ENCODE results near the gene GRWD1. TPM values are rescaled to one million over a fixed set of nuclear protein-coding genes. Genes with fewer than 3 reads are reported as not detected.

GRWD1 gene
- total RNA-seq (2014; rRNA removed; shearing (Covaris generic)) = 79.1 and 89.2 TPM in 2 replicates

GRCh38 chr19:48445606-48446481 lies at the start of gene GRWD1:
Gene GRWD1, plus strand, starts transcription at chr19:48445983. Its CDS starts 23 bp downstream, at chr19:48446006.

GRCh38 chr19:48455171-48455907 lies 9.6 kb downstream of the GRWD1 start, which contains the start of gene KCNJ14:
Gene KCNJ14, plus strand, starts transcription at chr19:48455574. Its CDS starts 6,151 bp downstream, at chr19:48461725.

DNA sequence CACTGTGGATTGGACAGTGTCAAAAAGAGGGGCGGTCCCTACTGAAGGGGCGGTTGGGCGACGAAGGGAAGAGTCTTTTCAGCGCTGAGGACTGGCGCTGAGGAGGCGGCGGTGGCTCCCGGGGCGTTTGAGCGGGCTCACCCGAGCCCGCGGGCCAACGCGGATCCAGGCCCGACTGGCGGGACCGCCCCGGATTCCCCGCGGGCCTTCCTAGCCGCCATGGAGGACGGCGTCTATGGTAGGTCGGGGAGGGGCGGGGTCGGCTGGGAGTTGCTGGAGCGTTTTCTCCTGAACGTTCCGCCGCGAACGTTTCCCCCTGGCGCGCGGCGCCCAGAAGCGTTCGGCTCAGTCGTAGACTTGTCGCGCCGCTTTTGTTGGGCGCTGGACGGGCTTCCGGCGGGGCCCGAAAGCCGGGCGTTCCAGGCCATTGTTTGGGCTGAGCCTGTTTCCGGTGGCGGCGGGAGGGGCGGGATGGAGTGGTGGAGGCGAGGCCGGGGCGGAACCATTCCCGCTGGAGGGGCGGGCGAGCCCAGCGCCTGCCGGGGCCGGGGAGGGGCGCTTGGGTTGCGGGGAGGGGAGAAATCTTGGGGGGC lies 23.6 kb downstream of the GRWD1 start, which contains the start of gene CYTH2:
Gene CYTH2 (plus strand): TSS at position 81 of the 593 bp plus-strand sequence. CDS start 139 bp downstream, at position 220.

Other genes starting within 250 kb of the GRWD1 start
- 15.3 and 17.5 TPM in 2 replicates for gene CARD8, start 190.1 kb upstream of the GRWD1 start, total RNA-seq (2014; rRNA removed; shearing (Covaris generic))
- 0.05 TPM in 1 of 2 replicates, not detected in the other for gene ZNF114, start 175.9 kb upstream of the GRWD1 start, total RNA-seq (2014; rRNA removed; shearing (Covaris generic))
- gene EMP3, start 120.4 kb upstream of the GRWD1 start, total RNA-seq (2014; rRNA removed; shearing (Covaris generic)) = 90.4 and 123 TPM in 2 replicates
- 4.2 and 9.2 TPM in 2 replicates for gene TMEM143, start 82.0 kb upstream of the GRWD1 start, total RNA-seq (2014; rRNA removed; shearing (Covaris generic))
- gene SYNGR4, start 81.6 kb upstream of the GRWD1 start, total RNA-seq (2014; rRNA removed; shearing (Covaris generic)) = not detected in 2 replicates
- 48.7 and 57.4 TPM in 2 replicates for gene KDELR1, start 54.4 kb upstream of the GRWD1 start, total RNA-seq (2014; rRNA removed; shearing (Covaris generic))
- not detected in 2 replicates for gene GRIN2D, start 52.3 kb upstream of the GRWD1 start, total RNA-seq (2014; rRNA removed; shearing (Covaris generic))
- gene KCNJ14, start 9.6 kb downstream of the GRWD1 start, total RNA-seq (2014; rRNA removed; shearing (Covaris generic)) = 2.1 and 3.1 TPM in 2 replicates
- 84.3 and 86.4 TPM in 2 replicates for gene CYTH2, start 23.4 kb downstream of the GRWD1 start, total RNA-seq (2014; rRNA removed; shearing (Covaris generic))
- gene LMTK3, start 65.9 kb downstream of the GRWD1 start, total RNA-seq (2014; rRNA removed; shearing (Covaris generic)) = 0.37 TPM in 1 of 2 replicates, not detected in the other
- gene SULT2B1, start 106.2 kb downstream of the GRWD1 start, total RNA-seq (2014; rRNA removed; shearing (Covaris generic)) = not detected in 2 replicates
- not detected in 2 replicates for gene SPACA4, start 160.8 kb downstream of the GRWD1 start, total RNA-seq (2014; rRNA removed; shearing (Covaris generic))
- 1.8 and 2.0 TPM in 2 replicates for gene FAM83E, start 169.1 kb downstream of the GRWD1 start, total RNA-seq (2014; rRNA removed; shearing (Covaris generic))
- 2,777 and 2,986 TPM in 2 replicates for gene RPL18, start 173.2 kb downstream of the GRWD1 start, total RNA-seq (2014; rRNA removed; shearing (Covaris generic))
- gene SPHK2, start 173.5 kb downstream of the GRWD1 start, total RNA-seq (2014; rRNA removed; shearing (Covaris generic)) = 16.5 and 19.3 TPM in 2 replicates
- 18.2 and 19.2 TPM in 2 replicates for gene DBP, start 191.4 kb downstream of the GRWD1 start, total RNA-seq (2014; rRNA removed; shearing (Covaris generic))
- 2.6 and 2.8 TPM in 2 replicates for gene CA11, start 200.2 kb downstream of the GRWD1 start, total RNA-seq (2014; rRNA removed; shearing (Covaris generic))
- 0.21 TPM in 1 of 2 replicates, not detected in the other for gene NTN5, start 227.0 kb downstream of the GRWD1 start, total RNA-seq (2014; rRNA removed; shearing (Covaris generic))
- gene FUT2, start 250.0 kb downstream of the GRWD1 start, total RNA-seq (2014; rRNA removed; shearing (Covaris generic)) = not detected in 2 replicates